ENCODE measurements around the gene ARHGAP9. TPM values are rescaled to one million over a fixed set of nuclear protein-coding genes. Genes with fewer than 3 reads are reported as not detected.

ARHGAP9 gene
- total RNA-seq, 4 donors from 2014 or later: 11.7 to 87.2 (median 27.3) TPM; not detected in 1

- H3K27me3 ChIP-seq: peaks cover 78% of the 10 kb centered on the region
- intact Hi-C loops (cut with DNase I; ENCODE audit: low total_unique reads): loop anchor here (1.0 kb wide), 1 partner anchor 48 kb away; no protein-coding TSS in a partner anchor
- no peak for DNase-seq
Measured at GRCh38 chr12:57475271-57476161, 4.2 kb downstream of the ARHGAP9 start.

GRCh38 chr12:57474862-57475261 is 4.8 kb downstream of the ARHGAP9 start:
- DNase-seq: no peak
- Histone ChIP-seq H3K36me3 (no peaks in the 10 kb centered on the region), H3K9me3 (no peaks in the 10 kb centered on the region), H3K27me3 (peaks cover 71% of the 10 kb centered on the region), H3K4me3 (peak overlapping the region in 1 of 4 donors; percentile 44), H3K27ac (no peak overlapping the region), H3K4me1 (peaks cover 15 to 39% (median 20%) of the 10 kb centered on the region in 4 donors)
- in situ Hi-C loops (cut with MboI; ENCODE audit: low pct_ligation_motif_present in 1 of 4, low pct_unique_long_range_greater_than_20kb in 1 of 4, low sequenced_read_pairs in 3 of 4) (no loop called here), intact Hi-C loops (cut with DNase I; ENCODE audit: low total_unique reads) (no loop called here)
- TF ChIP-seq CTCF (IDR thresholded peaks at IDR 0.05): no peak
- WGBS, 2 donors (ENCODE audit: low coverage in 1 of 2): 48 to 67% methylated on average over 1 to 7 of the region's 7 CpGs

More at GRCh38 chr12:57475271-57476161, 4.2 kb downstream of the ARHGAP9 start:
- in situ Hi-C loops (cut with MboI; ENCODE audit: low pct_ligation_motif_present in 1 of 4, low pct_unique_long_range_greater_than_20kb in 1 of 4, low sequenced_read_pairs in 3 of 4): no loop called here
- H3K4me3 ChIP-seq: peak overlapping the region; percentile 1 to 44 (median 24)
- H3K4me1 ChIP-seq: peaks cover 15 to 41% (median 20%) of the 10 kb centered on the region in 4 donors
- H3K27ac ChIP-seq: no peak overlapping the region
- H3K36me3 ChIP-seq: no peaks in the 10 kb centered on the region
- TF ChIP-seq POLR2AphosphoS5 (IDR thresholded peaks at IDR 0.05): no peak
- no peak for TF ChIP-seq CTCF (IDR thresholded peaks at IDR 0.05)
- TF ChIP-seq POLR2A (IDR thresholded peaks at IDR 0.05): no peak
- TF ChIP-seq EP300 (IDR thresholded peaks at IDR 0.05; ENCODE audit: low read depth): no peak
- WGBS, 2 donors (ENCODE audit: low coverage in 1 of 2): 23% methylated on average over 75 of the region's 84 CpGs; no CpG with 5 or more reads in 1 of the 2 donors
- no peaks in the 10 kb centered on the region for H3K9me3 ChIP-seq

GRCh38 chr12:57474430-57474829 is 5.2 kb downstream of the ARHGAP9 start:
- DNase-seq: no peak
- TF ChIP-seq POLR2A (IDR thresholded peaks at IDR 0.05) (no peak), POLR2AphosphoS5 (IDR thresholded peaks at IDR 0.05) (no peak), EP300 (IDR thresholded peaks at IDR 0.05; ENCODE audit: low read depth) (no peak), CTCF (IDR thresholded peaks at IDR 0.05) (no peak)

GRCh38 chr12:57473886-57474285 is 5.8 kb downstream of the ARHGAP9 start:
- H3K27ac ChIP-seq: no peak overlapping the region
- no peaks in the 10 kb centered on the region for H3K36me3 ChIP-seq
- no peaks in the 10 kb centered on the region for H3K9me3 ChIP-seq
- 87 to 100% methylated on average over 3 to 5 of the region's 5 CpGs for WGBS, 2 donors (ENCODE audit: low coverage in 1 of 2)
- peaks cover 64% of the 10 kb centered on the region for H3K27me3 ChIP-seq
- DNase-seq: no peak
- H3K4me1 ChIP-seq: peaks cover 15 to 34% (median 20%) of the 10 kb centered on the region in 4 donors
- in situ Hi-C loops (cut with MboI; ENCODE audit: low pct_ligation_motif_present in 1 of 4, low pct_unique_long_range_greater_than_20kb in 1 of 4, low sequenced_read_pairs in 3 of 4) (no loop called here), intact Hi-C loops (cut with DNase I; ENCODE audit: low total_unique reads) (no loop called here)
- H3K4me3 ChIP-seq: no peak overlapping the region
- TF ChIP-seq CTCF (IDR thresholded peaks at IDR 0.05) (no peak), POLR2AphosphoS5 (IDR thresholded peaks at IDR 0.05) (no peak), POLR2A (IDR thresholded peaks at IDR 0.05) (no peak), EP300 (IDR thresholded peaks at IDR 0.05; ENCODE audit: low read depth) (no peak)

More at GRCh38 chr12:57474430-57474829, 5.2 kb downstream of the ARHGAP9 start:
- H3K36me3 ChIP-seq: no peaks in the 10 kb centered on the region
- peaks cover 69% of the 10 kb centered on the region for H3K27me3 ChIP-seq
- 75% methylated on average over 8 of the region's 8 CpGs; no CpG with 5 or more reads in 1 of the 2 donors for WGBS, 2 donors (ENCODE audit: low coverage in 1 of 2)
- intact Hi-C loops (cut with DNase I; ENCODE audit: low total_unique reads) (no loop called here), in situ Hi-C loops (cut with MboI; ENCODE audit: low pct_ligation_motif_present in 1 of 4, low pct_unique_long_range_greater_than_20kb in 1 of 4, low sequenced_read_pairs in 3 of 4) (no loop called here)
- no peaks in the 10 kb centered on the region for H3K9me3 ChIP-seq
- H3K4me1 ChIP-seq: peaks cover 15 to 39% (median 20%) of the 10 kb centered on the region in 4 donors
- no peak overlapping the region for H3K27ac ChIP-seq
- no peak overlapping the region for H3K4me3 ChIP-seq
